K562 (cell line): ENCODE results near the gene MEGF10. TPM values are rescaled to one million over a fixed set of nuclear protein-coding genes. Genes with fewer than 3 reads are reported as not detected.
A peak's percentile ranks its signal among the peaks of the same experiment; 100 is the strongest.

Source experiments
- ATAC-seq: fragments of 200-7000 bp; cut with Tn5 transposase; 3 replicates; pipeline ENCODE4 v1.9.1; 2020; ENCODE audit warnings: moderate library complexity
- BruUV-seq: library from RNA; stranded (reverse); fragments of 400-500 nt; replicated peaks from 2 replicates; lab custom pipeline; 2021; lab: Mats Ljungman, UMichigan
- CTCF ChIA-PET: fragments of 300-600 bp; formaldehyde crosslinking; extraction: SDS; loops from one replicate; lab custom pipeline; 2021; ENCODE audit warnings: low intra/inter-chr PET ratio; lab: Yijun Ruan, JAX
- POLR2A ChIA-PET: fragments of 300-600, 350-650 bp; sonication (Branson Sonifier 250); formaldehyde crosslinking; extraction: SDS; loops from one replicate; lab custom pipeline; 2021; ENCODE audit warnings: antibody characterized with exemption, inconsistent platforms; lab: Yijun Ruan, JAX
- DNase-seq, 4 experiments: peaks; one replicate each; pipeline versions ENCODE4 v3.0.0 to v3.0.0-alpha.2; 2011 to 2018; ENCODE audit warnings: low spot score in 3 of 4, mixed read lengths in 3 of 4; ENCODE audit errors: extremely low read depth in 1 of 4
- FAIRE-seq: peaks from 2 replicates; lab custom pipeline; 2011; peaks lifted over from hg19 to GRCh38; lab: Jason Lieb, UNC
- H2AFZ ChIP-seq: 2 replicates; pipeline ENCODE4 v1.6.0; 2011; ENCODE audit warnings: low read depth, low read length, control low read depth, inconsistent platforms
- H3K27ac ChIP-seq: fragments of 200-600 bp; 3 replicates; pipeline ENCODE4 v1.8.0; 2011; ENCODE audit warnings: low read depth, mild to moderate bottlenecking, control low read depth, inconsistent platforms, low read length, moderate library complexity, mixed read lengths; ENCODE audit errors: extremely low read depth
- H3K27me3 ChIP-seq, 2 experiments: fragments of 300-600 bp in 1 of 2; 2 replicates in 1 of 2; 3 replicates in 1 of 2; pipeline versions ENCODE4 v1.6.0 to v1.8.0; 2011; ENCODE audit warnings: inconsistent platforms in 2 of 2, low read length in 2 of 2, mild to moderate bottlenecking in 1 of 2, mixed read lengths in 1 of 2, moderate library complexity in 1 of 2; ENCODE audit not compliant: control insufficient read depth in 2 of 2, insufficient read depth in 2 of 2
- H3K36me3 ChIP-seq: fragments of 300-600 bp; 3 replicates; pipeline ENCODE4 v1.8.0; 2011; ENCODE audit warnings: mild to moderate bottlenecking, low read length, inconsistent platforms; ENCODE audit not compliant: control insufficient read depth, insufficient read depth
- H3K4me1 ChIP-seq, 2 experiments: fragments of 200-600 bp in 1 of 2; replicated peaks in 1 of 2; 2 replicates in 1 of 2; 3 replicates in 1 of 2; pipeline versions ENCODE4 v1.5.1 to v1.8.0; 2011; ENCODE audit warnings: inconsistent platforms in 2 of 2, low read length in 2 of 2, mild to moderate bottlenecking in 1 of 2, mixed read lengths in 1 of 2, moderate library complexity in 1 of 2; ENCODE audit not compliant: control insufficient read depth in 2 of 2, insufficient read depth in 2 of 2
- H3K4me2 ChIP-seq: 2 replicates; pipeline ENCODE4 v1.6.1; 2011; ENCODE audit warnings: low read length, control low read depth, inconsistent platforms, mixed read lengths; ENCODE audit not compliant: insufficient read depth
- H3K4me3 ChIP-seq: fragments of 200-600 bp; sonication (generic), shearing (Covaris generic); 2 replicates; pipeline ENCODE4 v1.5.1; 2016; ENCODE audit warnings: control low read depth, inconsistent platforms
- H3K79me2 ChIP-seq: fragments of 200-600 bp; 3 replicates; pipeline ENCODE4 v1.8.0; 2011; ENCODE audit warnings: low read length, inconsistent platforms; ENCODE audit not compliant: control insufficient read depth, insufficient read depth
- H3K9ac ChIP-seq, 2 experiments: 2 replicates each; pipeline versions ENCODE4 v1.6.0 to v1.6.1; 2011; ENCODE audit warnings: low read depth in 2 of 2, low read length in 2 of 2, control low read depth in 1 of 2, inconsistent platforms in 1 of 2, mild to moderate bottlenecking in 1 of 2, mixed read lengths in 1 of 2; ENCODE audit not compliant: insufficient read depth in 1 of 2
- H3K9me1 ChIP-seq: one replicate; pipeline ENCODE4 v1.6.0; 2011; ENCODE audit warnings: inconsistent platforms, mild to moderate bottlenecking, low read length, moderate library complexity; ENCODE audit not compliant: control insufficient read depth, insufficient read depth
- H3K9me3 ChIP-seq: replicated peaks from 2 replicates; pipeline ENCODE4 v1.5.1; 2011; ENCODE audit warnings: low read depth, low read length, inconsistent platforms; ENCODE audit not compliant: control insufficient read depth, insufficient read depth
- H4K20me1 ChIP-seq: replicated peaks from 2 replicates; pipeline ENCODE4 v1.6.1; 2011; ENCODE audit warnings: low read length, inconsistent platforms, mixed read lengths; ENCODE audit not compliant: control insufficient read depth, insufficient read depth
- KLF6 ChIP-seq: fragments of 250-450 bp; sonication (Bioruptor Pico); IDR thresholded peaks from 2 replicates; pipeline ENCODE4 v1.4.0; 2020; ENCODE audit warnings: mild to moderate bottlenecking, moderate library complexity, borderline replicate concordance
- NR2F6 ChIP-seq: fragments of 450-650 bp; formaldehyde crosslinking; IDR thresholded peaks from 2 replicates; pipeline ENCODE4 v1.4.0; 2020; ENCODE audit warnings: mild to moderate bottlenecking
- TOE1 ChIP-seq, 2 experiments: fragments of 450-650 bp in 1 of 2; sonication (generic) in 1 of 2; formaldehyde crosslinking in 1 of 2; IDR thresholded peaks; 2 replicates each; pipeline versions ENCODE4 v1.7.1 to v1.8.0; 2016 to 2022; ENCODE audit warnings: borderline replicate concordance in 2 of 2, mild to moderate bottlenecking in 2 of 2, antibody characterized with exemption in 1 of 2, inconsistent platforms in 1 of 2, low read depth in 1 of 2, missing genetic modification reagents in 1 of 2, moderate library complexity in 1 of 2
- ZNF347 ChIP-seq: fragments of 450-650 bp; formaldehyde crosslinking; IDR thresholded peaks from 2 replicates; pipeline ENCODE4 v1.4.0; 2020; ENCODE audit warnings: low read depth, mild to moderate bottlenecking, moderate library complexity
- WGBS: fragments of 100-300 bp; shearing (Covaris generic); methylation state at CpG from one replicate; pipeline ENCODE4 v1.1.6; 2016; ENCODE audit warnings: low coverage, mixed read lengths; ENCODE audit not compliant: insufficient coverage; ENCODE audit errors: missing lambda C conversion rate; 5-methylcytosine and 5-hydroxymethylcytosine counted together
- in situ Hi-C: fragments of 300-500 bp; cut with MboI; formaldehyde crosslinking; loops from 4 replicates; pipeline ENCODE4 v1.15.0; 2018; ENCODE audit warnings: inconsistent platforms, mixed read lengths
- intact Hi-C: fragments of 100-400 bp; cut with micrococcal nuclease; formaldehyde crosslinking; loops from 2 replicates; pipeline ENCODE4 v1.14.2; 2022
- polyA plus RNA-seq, 8 experiments: library from polyadenylated mRNA; depleted of rRNA in 4 of 8; stranded (reverse) in 5 of 8; unstranded in 3 of 8; fragments of >200 nt; fragmentation: Nextera tagmentation in 2 of 8; fragmentation: Illumina TruSeq in 1 of 8; extraction: Ambion mirVana in 2 of 8; extraction: Trizol in 1 of 8; gene quantifications; 2 replicates each; pipeline versions ENCODE4 v1.2.1 to v1.2.3, GENCODE V29; 2011 to 2014; ENCODE audit warnings: inconsistent platforms in 1 of 8, missing spikeins in 1 of 8
- total RNA-seq, 7 experiments: library from RNA; depleted of rRNA in 6 of 7; stranded (reverse); fragments of >200 nt in 6 of 7; fragmentation: Illumina TruSeq in 2 of 7; extraction: Trizol in 2 of 7; gene quantifications; 2 replicates each; pipeline versions ENCODE4 v1.2.1 to v1.2.3, GENCODE V29; 2011 to 2021; ENCODE audit warnings: low replicate concordance in 1 of 7
- TF ChIP-seq, protein P1 (sequence below): fragments of 450-650 bp; IDR thresholded peaks from 2 replicates; pipeline ENCODE4 v1.6.1; 2016
- TF ChIP-seq, protein P2 (sequence below): sonication (generic); formaldehyde crosslinking; IDR thresholded peaks from 2 replicates; pipeline ENCODE4 v1.8.0; 2022; ENCODE audit warnings: mild to moderate bottlenecking, missing genetic modification reagents

The MEGF10 gene
- total and polyA plus RNA-seq, 9 of the 15 experiments (the other 6 are each of a cell fraction or from before 2014, with no cell fraction given), result 0.07 TPM; not detected in 8

DNA sequence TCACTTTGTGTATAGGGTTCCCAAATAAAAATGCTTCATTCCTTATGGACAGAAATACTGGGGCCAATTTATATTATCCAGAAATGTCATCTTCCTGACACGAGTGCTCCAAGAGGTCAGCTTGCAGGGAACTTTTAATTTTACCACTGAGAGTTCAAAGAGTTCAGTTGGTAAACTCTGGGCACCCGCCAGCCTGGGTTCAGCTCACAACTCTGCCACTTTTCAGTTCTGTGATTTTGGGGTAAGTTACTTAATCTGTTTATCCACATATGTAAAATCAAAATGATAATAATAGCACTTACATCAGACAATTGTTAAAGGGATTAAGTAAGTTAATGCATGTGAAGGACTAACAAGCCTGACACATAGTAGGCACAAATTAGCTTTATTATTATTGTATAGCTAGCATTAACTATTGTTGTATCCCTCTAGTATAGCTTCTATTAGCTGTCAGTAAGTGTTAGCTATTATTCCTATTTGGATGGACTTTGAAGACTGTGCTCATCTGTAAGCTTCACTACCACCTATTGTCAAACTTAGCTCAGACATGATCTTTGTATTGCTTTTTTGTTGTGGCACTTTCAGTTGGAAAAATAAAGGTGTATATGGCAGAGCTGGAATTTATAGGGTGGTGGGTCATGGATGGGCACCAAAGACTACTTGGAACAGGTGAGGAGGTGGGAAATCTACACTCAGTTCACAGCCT lies 1.6 kb downstream of the MEGF10 start:
- no peak overlapping the region for H3K4me3 ChIP-seq
- H3K4me1 ChIP-seq, result peaks cover 0 to 4% of the 10 kb centered on the region in 2 experiments; a peak in 1 of 5 replicates
- ChIA-PET CTCF (no interaction called here), POLR2A (no interaction called here)
- no peaks in the 10 kb centered on the region for H3K9me1 ChIP-seq
- H2AFZ ChIP-seq, result no peak overlapping the region
- WGBS, result 0% methylated on average over 2 of the region's 2 CpGs
- BruUV-seq, result no TSS peak
- TF ChIP-seq, protein P1, sequence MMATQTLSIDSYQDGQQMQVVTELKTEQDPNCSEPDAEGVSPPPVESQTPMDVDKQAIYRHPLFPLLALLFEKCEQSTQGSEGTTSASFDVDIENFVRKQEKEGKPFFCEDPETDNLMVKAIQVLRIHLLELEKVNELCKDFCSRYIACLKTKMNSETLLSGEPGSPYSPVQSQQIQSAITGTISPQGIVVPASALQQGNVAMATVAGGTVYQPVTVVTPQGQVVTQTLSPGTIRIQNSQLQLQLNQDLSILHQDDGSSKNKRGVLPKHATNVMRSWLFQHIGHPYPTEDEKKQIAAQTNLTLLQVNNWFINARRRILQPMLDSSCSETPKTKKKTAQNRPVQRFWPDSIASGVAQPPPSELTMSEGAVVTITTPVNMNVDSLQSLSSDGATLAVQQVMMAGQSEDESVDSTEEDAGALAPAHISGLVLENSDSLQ, result no peak
- TF ChIP-seq NR2F6 (CRISPR knock-in tag), result no peak
- H3K27ac ChIP-seq, result no peak overlapping the region
- intact Hi-C loops (loop anchor here (5.0 kb wide), 2 partner anchors 150 to 200 kb away; no protein-coding TSS in a partner anchor), in situ Hi-C loops (no loop called here)
- H3K36me3 ChIP-seq, result no peaks in the 10 kb centered on the region
- DNase-seq (no peak), FAIRE-seq (no peak), ATAC-seq (no peak)
- no peaks in the 10 kb centered on the region for H3K79me2 ChIP-seq
- H3K9me3 ChIP-seq, result no peaks in the 10 kb centered on the region
- no peak overlapping the region for H3K4me2 ChIP-seq
- no peak overlapping the region for H3K9ac ChIP-seq
- peaks cover 0 to 14% of the 10 kb centered on the region in 2 experiments; a peak in 2 of 5 replicates for H3K27me3 ChIP-seq
- no peaks in the 10 kb centered on the region for H4K20me1 ChIP-seq

DNA sequence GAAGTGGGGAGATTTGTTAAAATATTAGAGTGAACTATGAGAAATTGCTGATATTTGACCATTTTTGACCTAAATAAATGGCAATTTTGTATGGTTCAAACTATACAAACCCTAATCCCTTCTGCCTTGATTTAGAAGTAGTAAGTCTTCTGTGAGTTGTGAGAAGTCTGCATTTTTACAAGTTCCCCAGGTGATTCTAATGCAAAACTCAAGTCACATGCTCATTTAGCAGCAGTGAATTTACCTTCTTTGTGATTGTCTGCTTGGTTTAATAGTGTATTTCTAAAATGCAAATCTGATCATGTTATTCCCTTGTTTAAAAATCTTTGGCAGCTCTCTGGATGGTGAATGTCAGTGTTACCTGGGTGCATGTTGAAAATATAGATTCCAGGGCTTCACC lies 2.8 kb downstream of the MEGF10 start:
- intact Hi-C loops, result loop anchor here (5.0 kb wide), 2 partner anchors 149 to 199 kb away; no protein-coding TSS in a partner anchor
- Histone ChIP-seq H3K79me2 (no peaks in the 10 kb centered on the region), H3K9me1 (no peaks in the 10 kb centered on the region), H3K27ac (no peak overlapping the region), H3K36me3 (no peaks in the 10 kb centered on the region), H4K20me1 (no peaks in the 10 kb centered on the region), H3K27me3 (peaks cover 0 to 14% of the 10 kb centered on the region in 2 experiments; a peak in 2 of 5 replicates), H3K4me2 (no peak overlapping the region), H3K4me1 (peaks cover 0 to 4% of the 10 kb centered on the region in 2 experiments; a peak in 1 of 5 replicates), H2AFZ (no peak overlapping the region), H3K9me3 (no peaks in the 10 kb centered on the region), H3K9ac (no peak overlapping the region), H3K4me3 (no peak overlapping the region)
- FAIRE-seq (peak; percentile 26), ATAC-seq (no peak), DNase-seq (no peak)
- POLR2A ChIA-PET, result no interaction called here
- BruUV-seq, result no TSS peak
- in situ Hi-C loops, result no loop called here
- CTCF ChIA-PET, result no interaction called here
- TF ChIP-seq TOE1 (IDR thresholded peaks at IDR 0.05; ENCODE audit: borderline replicate concordance), result no peak
- TF ChIP-seq TOE1 (CRISPR knock-in tag; IDR thresholded peaks at IDR 0.05; ENCODE audit: borderline replicate concordance, low read depth), result no peak
- TF ChIP-seq ZNF347 (CRISPR knock-in tag), result no peak
- TF ChIP-seq, protein P2, sequence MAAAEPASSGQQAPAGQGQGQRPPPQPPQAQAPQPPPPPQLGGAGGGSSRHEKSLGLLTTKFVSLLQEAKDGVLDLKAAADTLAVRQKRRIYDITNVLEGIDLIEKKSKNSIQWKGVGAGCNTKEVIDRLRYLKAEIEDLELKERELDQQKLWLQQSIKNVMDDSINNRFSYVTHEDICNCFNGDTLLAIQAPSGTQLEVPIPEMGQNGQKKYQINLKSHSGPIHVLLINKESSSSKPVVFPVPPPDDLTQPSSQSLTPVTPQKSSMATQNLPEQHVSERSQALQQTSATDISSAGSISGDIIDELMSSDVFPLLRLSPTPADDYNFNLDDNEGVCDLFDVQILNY (CRISPR knock-in tag), result no peak
- TF ChIP-seq KLF6 (CRISPR knock-in tag), result no peak
